Type B pancreatic cell (in vitro differentiated cells): ENCODE measurements around the gene IARS1. TPM values are rescaled to one million over a fixed set of nuclear protein-coding genes. Genes with fewer than 3 reads are reported as not detected.

Experiments used
- DNase-seq: peaks from one replicate; pipeline ENCODE4 v3.0.0; 2021; ENCODE audit warnings: mixed read lengths; ENCODE audit not compliant: unreplicated experiment; ENCODE audit errors: extremely low spot score
- H3K27ac Mint-ChIP-seq: 2 replicates; pipeline ENCODE4 v1.8.0; 2021; ENCODE audit warnings: mild to moderate bottlenecking, mixed read lengths
- H3K27me3 Mint-ChIP-seq: 2 replicates; pipeline ENCODE4 v1.8.0; 2021; ENCODE audit warnings: mixed read lengths
- H3K36me3 Mint-ChIP-seq: 2 replicates; pipeline ENCODE4 v1.8.0; 2021; ENCODE audit warnings: mixed read lengths
- H3K4me1 Mint-ChIP-seq: one replicate; pipeline ENCODE4 v1.8.0; 2021; ENCODE audit warnings: mixed read lengths; ENCODE audit not compliant: unreplicated experiment
- H3K4me3 Mint-ChIP-seq: 2 replicates; pipeline ENCODE4 v1.8.0; 2021; ENCODE audit warnings: mild to moderate bottlenecking, mixed read lengths
- H3K9me3 Mint-ChIP-seq: 2 replicates; pipeline ENCODE4 v1.8.0; 2021; ENCODE audit warnings: mixed read lengths
- CTCF ChIP-seq: fragments of 200-600 bp; sonication (generic); conservative IDR thresholded peaks from 2 replicates; pipeline ENCODE4 v1.5.0; 2021; ENCODE audit warnings: antibody characterized with exemption, mild to moderate bottlenecking
- total RNA-seq: library from RNA; stranded (reverse); gene quantifications from 2 replicates; pipeline ENCODE4 v1.2.1, GENCODE V29; 2021; ENCODE audit warnings: low replicate concordance

The IARS1 gene
- total RNA-seq, 1 donor from 2014 or later: 143 TPM

- Mint-ChIP-seq H3K4me3 (no peak overlapping the region), H3K27me3 (no peaks in the 10 kb centered on the region), H3K36me3 (peaks cover 38% of the 10 kb centered on the region), H3K9me3 (no peaks in the 10 kb centered on the region), H3K4me1 (peaks cover 21% of the 10 kb centered on the region), H3K27ac (no peak overlapping the region)
- no peak for TF ChIP-seq CTCF
- no peak for DNase-seq
Observed at GRCh38 chr9:92289708-92290390, 3.6 kb downstream of the IARS1 start.

- no peaks in the 10 kb centered on the region for H3K4me1 Mint-ChIP-seq
- H3K27me3 Mint-ChIP-seq: no peaks in the 10 kb centered on the region
- peaks cover 20% of the 10 kb centered on the region for H3K36me3 Mint-ChIP-seq
- no peak for TF ChIP-seq CTCF
- no peak overlapping the region for H3K4me3 Mint-ChIP-seq
- H3K27ac Mint-ChIP-seq: no peak overlapping the region
- DNase-seq: no peak
- H3K9me3 Mint-ChIP-seq: no peaks in the 10 kb centered on the region
Observed at GRCh38 chr9:92279302-92279701, 14.2 kb downstream of the IARS1 start.

- H3K36me3 Mint-ChIP-seq: peaks cover 20% of the 10 kb centered on the region
- H3K27me3 Mint-ChIP-seq: no peaks in the 10 kb centered on the region
- H3K27ac Mint-ChIP-seq: no peak overlapping the region
- H3K4me1 Mint-ChIP-seq: no peaks in the 10 kb centered on the region
- no peak overlapping the region for H3K4me3 Mint-ChIP-seq
- TF ChIP-seq CTCF: no peak
- DNase-seq: no peak
- no peaks in the 10 kb centered on the region for H3K9me3 Mint-ChIP-seq
Observed at GRCh38 chr9:92278110-92278509, 15.4 kb downstream of the IARS1 start.

- H3K27me3 Mint-ChIP-seq: no peaks in the 10 kb centered on the region
- no peak for DNase-seq
- H3K27ac Mint-ChIP-seq: no peak overlapping the region
- H3K4me1 Mint-ChIP-seq: no peaks in the 10 kb centered on the region
- TF ChIP-seq CTCF: no peak
- no peaks in the 10 kb centered on the region for H3K9me3 Mint-ChIP-seq
- H3K36me3 Mint-ChIP-seq: peaks cover 22% of the 10 kb centered on the region
- no peak overlapping the region for H3K4me3 Mint-ChIP-seq
Observed at GRCh38 chr9:92276331-92277032, 17.0 kb downstream of the IARS1 start.

- no peaks in the 10 kb centered on the region for H3K9me3 Mint-ChIP-seq
- H3K4me1 Mint-ChIP-seq: no peaks in the 10 kb centered on the region
- peaks cover 25% of the 10 kb centered on the region for H3K36me3 Mint-ChIP-seq
- no peak for DNase-seq
- H3K27ac Mint-ChIP-seq: no peak overlapping the region
- no peak for TF ChIP-seq CTCF
- H3K4me3 Mint-ChIP-seq: no peak overlapping the region
- no peaks in the 10 kb centered on the region for H3K27me3 Mint-ChIP-seq
Observed at GRCh38 chr9:92275541-92275940, 18.0 kb downstream of the IARS1 start.
